RWPE2 (cell line): Measurements from ENCODE around the gene GALNT18.
A peak's percentile ranks its signal among the peaks of the same experiment; 100 is the strongest.

Source experiments
- ATAC-seq: fragments of 200-7000 bp; cut with Tn5 transposase; 3 replicates; pipeline ENCODE4 v1.9.1; 2021; ENCODE audit warnings: low read depth
- DNase-seq: peaks from one replicate; pipeline ENCODE4 v3.0.0-alpha.2; 2020; ENCODE audit warnings: low spot score
- H3K27ac ChIP-seq: fragments of 450-650 bp; 2 replicates; pipeline ENCODE4 v1.5.1; 2017; ENCODE audit warnings: mild to moderate bottlenecking; ENCODE audit not compliant: poor library complexity, severe bottlenecking
- H3K27me3 ChIP-seq: fragments of 250-450 bp; sonication (Bioruptor Pico); 2 replicates; pipeline ENCODE4 v1.5.1; 2021; ENCODE audit warnings: mild to moderate bottlenecking, moderate library complexity; ENCODE audit not compliant: insufficient read depth, poor library complexity, severe bottlenecking
- H3K36me3 ChIP-seq: fragments of 250-450 bp; sonication (Bioruptor Pico); 2 replicates; pipeline ENCODE4 v1.5.1; 2020; ENCODE audit warnings: low read depth, mild to moderate bottlenecking, moderate library complexity
- H3K4me1 ChIP-seq: fragments of 250-450 bp; sonication (Bioruptor Pico); 2 replicates; pipeline ENCODE4 v1.5.1; 2021; ENCODE audit warnings: mild to moderate bottlenecking, moderate library complexity; ENCODE audit not compliant: insufficient read depth, poor library complexity, severe bottlenecking
- H3K4me3 ChIP-seq: fragments of 250-450 bp; sonication (Bioruptor Pico); 2 replicates; pipeline ENCODE4 v1.5.1; 2021; ENCODE audit warnings: mild to moderate bottlenecking, moderate library complexity; ENCODE audit not compliant: severe bottlenecking
- H3K9me3 ChIP-seq: fragments of 250-450 bp; sonication (Bioruptor Pico); 2 replicates; pipeline ENCODE4 v1.5.1; 2021; ENCODE audit warnings: mild to moderate bottlenecking, moderate library complexity; ENCODE audit not compliant: severe bottlenecking
- CTCF ChIP-seq: fragments of 450-650 bp; IDR thresholded peaks from one replicate; pipeline ENCODE4 v1.5.1; 2017; ENCODE audit warnings: mild to moderate bottlenecking, moderate library complexity; ENCODE audit not compliant: poor library complexity, severe bottlenecking

Gene GALNT18

GRCh38 chr11:11572386-11572785, 49.4 kb downstream of the GALNT18 start:
- Histone ChIP-seq H3K4me1 (peaks cover 29% of the 10 kb centered on the region), H3K4me3 (no peak overlapping the region), H3K27ac (no peak overlapping the region), H3K27me3 (no peaks in the 10 kb centered on the region), H3K9me3 (no peaks in the 10 kb centered on the region), H3K36me3 (no peaks in the 10 kb centered on the region)
- DNase-seq, result peak; percentile 31
- no peak for TF ChIP-seq CTCF
- no peak for ATAC-seq

GRCh38 chr11:11571893-11572292, 49.9 kb downstream of the GALNT18 start:
- no peaks in the 10 kb centered on the region for H3K36me3 ChIP-seq
- ATAC-seq (no peak), DNase-seq (peak; percentile 35)
- H3K27me3 ChIP-seq, result no peaks in the 10 kb centered on the region
- no peak overlapping the region for H3K4me3 ChIP-seq
- no peak for TF ChIP-seq CTCF
- H3K9me3 ChIP-seq, result no peaks in the 10 kb centered on the region
- no peak overlapping the region for H3K27ac ChIP-seq
- H3K4me1 ChIP-seq, result peaks cover 25% of the 10 kb centered on the region

GRCh38 chr11:11570823-11571222, 51.0 kb downstream of the GALNT18 start:
- Histone ChIP-seq H3K36me3 (no peaks in the 10 kb centered on the region), H3K27me3 (no peaks in the 10 kb centered on the region), H3K4me1 (peaks cover 25% of the 10 kb centered on the region), H3K4me3 (no peak overlapping the region), H3K27ac (no peak overlapping the region), H3K9me3 (no peaks in the 10 kb centered on the region)
- DNase-seq, result peak; percentile 10
- no peak for TF ChIP-seq CTCF
- ATAC-seq, result no peak

GRCh38 chr11:11569936-11570491, 51.8 kb downstream of the GALNT18 start:
- Histone ChIP-seq H3K4me3 (no peak overlapping the region), H3K27ac (peak overlapping the region; percentile 55), H3K36me3 (no peaks in the 10 kb centered on the region), H3K27me3 (no peaks in the 10 kb centered on the region), H3K9me3 (no peaks in the 10 kb centered on the region), H3K4me1 (peaks cover 25% of the 10 kb centered on the region)
- no peak for TF ChIP-seq CTCF
- DNase-seq (peak; percentile 56), ATAC-seq (peak; percentile 69)

GRCh38 chr11:11568651-11569229, 53.1 kb downstream of the GALNT18 start:
- TF ChIP-seq CTCF, result no peak

More at GRCh38 chr11:11568651-11569229, 53.1 kb downstream of the GALNT18 start:
- no peaks in the 10 kb centered on the region for H3K27me3 ChIP-seq
- no peaks in the 10 kb centered on the region for H3K36me3 ChIP-seq
- DNase-seq (no peak), ATAC-seq (peak; percentile 64)
- peaks cover 25% of the 10 kb centered on the region for H3K4me1 ChIP-seq
- H3K9me3 ChIP-seq, result no peaks in the 10 kb centered on the region
- peak overlapping the region; percentile 55 for H3K27ac ChIP-seq
- H3K4me3 ChIP-seq, result no peak overlapping the region
